Activated CD8-positive, alpha-beta T cell treated with anti-CD3 and anti-CD28 coated beads for 36 hours (primary cell): ENCODE results near the gene NID1. TPM values are rescaled to one million over a fixed set of nuclear protein-coding genes. Genes with fewer than 3 reads are reported as not detected.

Experiments
- ATAC-seq: fragments of 200-7000 bp; cut with Tn5 transposase; one replicate; pipeline ENCODE4 v1.10.0; 2021; ENCODE audit warnings: mild to moderate bottlenecking, moderate library complexity
- CTCF ChIA-PET: fragments of 350-600 bp; sonication (Branson Sonifier 250); formaldehyde crosslinking; loops from one replicate; lab custom pipeline; 2021; ENCODE audit warnings: antibody characterized with exemption; lab: Charles Lee
- POLR2A ChIA-PET: fragments of 350-600 bp; sonication (Branson Sonifier 250); formaldehyde crosslinking; loops from one replicate; lab custom pipeline; 2021; ENCODE audit warnings: antibody characterized with exemption; lab: Charles Lee
- DNase-seq: peaks from one replicate; pipeline ENCODE4 v3.0.0-alpha.2; 2020
- H3K27ac Mint-ChIP-seq: one replicate; pipeline ENCODE4 v1.8.0; 2021; ENCODE audit warnings: mild to moderate bottlenecking, mixed read lengths
- H3K27me3 Mint-ChIP-seq: one replicate; pipeline ENCODE4 v1.8.0; 2021; ENCODE audit warnings: mixed read lengths
- H3K36me3 Mint-ChIP-seq: one replicate; pipeline ENCODE4 v1.8.0; 2021; ENCODE audit warnings: low read depth, mixed read lengths
- H3K4me1 Mint-ChIP-seq: one replicate; pipeline ENCODE4 v1.8.0; 2021; ENCODE audit warnings: low read depth, mixed read lengths
- H3K4me3 Mint-ChIP-seq: one replicate; pipeline ENCODE4 v1.8.0; 2021; ENCODE audit warnings: mild to moderate bottlenecking, moderate library complexity, mixed read lengths
- H3K9me3 Mint-ChIP-seq: one replicate; pipeline ENCODE4 v1.8.0; 2021; ENCODE audit warnings: mixed read lengths
- intact Hi-C: fragments of 100-400 bp; cut with micrococcal nuclease; formaldehyde crosslinking; loops from one replicate; pipeline ENCODE4 v1.10.0; 2022
- total RNA-seq, 2 experiments: library from RNA; stranded (reverse); gene quantifications; one replicate each; pipeline ENCODE4 v1.2.3, GENCODE V29; 2021
- TF ChIP-seq, protein P1 (sequence below): fragments of 200-600 bp; IDR thresholded peaks from one replicate; pipeline ENCODE4 v1.8.0; 2022; ENCODE audit warnings: antibody characterized with exemption, mild to moderate bottlenecking

Gene NID1
- under 1 TPM; 0.04 to 0.07 TPM for total RNA-seq

DNA sequence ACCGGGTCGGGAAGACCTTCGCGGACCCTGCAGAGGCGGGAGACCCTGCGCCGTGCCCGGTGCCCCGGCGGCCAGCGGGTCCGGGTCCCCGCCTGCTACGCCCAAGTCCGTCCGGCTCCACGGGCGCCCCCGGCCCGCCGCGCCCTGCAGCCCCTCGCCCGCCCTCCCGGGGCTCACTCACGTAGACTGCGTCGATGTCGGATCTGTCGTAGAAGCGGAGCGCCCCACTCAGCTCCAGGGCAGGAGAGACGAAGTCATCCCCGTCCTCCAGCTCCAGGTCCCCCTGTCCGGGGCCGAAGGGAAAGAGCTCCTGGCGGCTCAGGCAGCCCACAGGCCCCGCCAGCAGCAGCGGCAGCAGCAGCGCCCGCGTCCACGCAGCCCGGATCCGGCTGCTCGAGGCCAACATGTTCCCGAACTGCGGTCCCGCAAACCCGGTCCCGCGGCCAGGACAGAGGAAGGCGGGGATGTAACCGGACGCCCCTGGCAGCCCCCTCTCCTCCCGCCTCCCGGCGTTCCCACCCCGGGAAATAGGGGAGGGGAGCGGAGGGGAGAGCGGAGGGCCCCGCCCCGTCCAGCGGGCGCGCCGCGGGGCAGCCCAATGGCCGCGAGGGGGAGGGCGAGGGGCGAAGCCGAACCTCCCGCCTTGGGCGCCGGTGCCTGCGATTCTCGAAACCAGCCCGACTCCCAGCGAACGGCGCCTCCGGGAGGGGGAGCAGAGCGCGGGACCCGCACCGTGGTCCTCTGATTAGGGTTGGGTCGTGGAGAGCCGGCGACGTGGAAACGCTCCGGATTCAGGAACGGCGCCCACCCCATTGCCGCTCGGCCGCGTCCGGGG lies at the start of gene NID1:
Gene NID1 (minus strand): TSS at position 417 of the 835 bp plus-strand sequence. CDS start 11 bp downstream, at position 406.
- Mint-ChIP-seq H3K27me3 (peaks cover 26% of the 10 kb centered on the region), H3K9me3 (no peaks in the 10 kb centered on the region), H3K4me3 (peak within 1 kb of the TSS; percentile 47), H3K27ac (no peak within 1 kb of the TSS), H3K36me3 (no peaks in the 10 kb centered on the region), H3K4me1 (peaks cover 21% of the 10 kb centered on the region)
- intact Hi-C loops: no loop called here
- peak; percentile 13 for DNase-seq
- ChIA-PET CTCF (interaction anchor here (2.8 kb wide), 1 partner anchor 93 kb away, joined by 10 read pairs; no protein-coding TSS in a partner anchor), POLR2A (interaction anchor here (1.5 kb wide), 1 partner anchor 29 kb away, joined by 4 read pairs; no protein-coding TSS in a partner anchor)
- TF ChIP-seq, protein P1, sequence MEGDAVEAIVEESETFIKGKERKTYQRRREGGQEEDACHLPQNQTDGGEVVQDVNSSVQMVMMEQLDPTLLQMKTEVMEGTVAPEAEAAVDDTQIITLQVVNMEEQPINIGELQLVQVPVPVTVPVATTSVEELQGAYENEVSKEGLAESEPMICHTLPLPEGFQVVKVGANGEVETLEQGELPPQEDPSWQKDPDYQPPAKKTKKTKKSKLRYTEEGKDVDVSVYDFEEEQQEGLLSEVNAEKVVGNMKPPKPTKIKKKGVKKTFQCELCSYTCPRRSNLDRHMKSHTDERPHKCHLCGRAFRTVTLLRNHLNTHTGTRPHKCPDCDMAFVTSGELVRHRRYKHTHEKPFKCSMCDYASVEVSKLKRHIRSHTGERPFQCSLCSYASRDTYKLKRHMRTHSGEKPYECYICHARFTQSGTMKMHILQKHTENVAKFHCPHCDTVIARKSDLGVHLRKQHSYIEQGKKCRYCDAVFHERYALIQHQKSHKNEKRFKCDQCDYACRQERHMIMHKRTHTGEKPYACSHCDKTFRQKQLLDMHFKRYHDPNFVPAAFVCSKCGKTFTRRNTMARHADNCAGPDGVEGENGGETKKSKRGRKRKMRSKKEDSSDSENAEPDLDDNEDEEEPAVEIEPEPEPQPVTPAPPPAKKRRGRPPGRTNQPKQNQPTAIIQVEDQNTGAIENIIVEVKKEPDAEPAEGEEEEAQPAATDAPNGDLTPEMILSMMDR: no peak
- peak; percentile 19 for ATAC-seq

DNA sequence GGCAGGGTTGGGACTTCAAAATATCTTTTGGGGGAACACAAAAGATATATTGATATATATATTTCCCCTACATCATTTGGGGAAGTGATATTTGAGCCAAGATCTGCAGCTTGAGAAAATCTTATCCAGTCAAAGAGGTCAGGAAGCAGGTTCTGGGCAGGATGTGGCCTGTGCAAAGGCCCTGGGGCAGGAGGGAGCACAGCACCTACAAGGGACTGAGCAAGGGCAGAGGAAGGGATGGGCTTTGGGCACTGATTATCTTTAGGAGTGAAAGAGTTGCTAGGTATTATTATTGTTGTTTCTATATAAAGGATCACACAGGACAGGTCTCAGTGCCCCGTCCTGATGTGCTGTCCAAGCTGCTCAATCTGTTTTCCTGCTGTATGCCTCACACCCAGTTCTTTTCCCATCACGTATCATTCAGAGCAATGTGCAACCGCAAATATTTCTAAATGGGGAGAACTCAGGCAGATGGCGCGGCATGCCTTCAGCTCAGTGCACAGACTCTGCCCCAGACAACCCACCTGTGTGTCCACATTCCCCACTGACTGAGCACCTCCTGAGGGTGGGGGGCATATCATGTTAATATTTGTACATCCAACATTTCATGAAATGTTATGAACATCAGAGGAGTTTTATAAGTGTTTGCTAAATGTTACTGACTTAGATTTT lies 49.3 kb upstream of the NID1 start:
- no peak overlapping the region for H3K4me3 Mint-ChIP-seq
- no peaks in the 10 kb centered on the region for H3K9me3 Mint-ChIP-seq
- POLR2A ChIA-PET: no interaction called here
- no peaks in the 10 kb centered on the region for H3K36me3 Mint-ChIP-seq
- intact Hi-C loops: no loop called here
- no peak for DNase-seq
- H3K27ac Mint-ChIP-seq: no peak overlapping the region
- no peaks in the 10 kb centered on the region for H3K27me3 Mint-ChIP-seq
- H3K4me1 Mint-ChIP-seq: no peaks in the 10 kb centered on the region
- TF ChIP-seq, protein P1: no peak
- CTCF ChIA-PET: no interaction called here
- no peak for ATAC-seq

DNA sequence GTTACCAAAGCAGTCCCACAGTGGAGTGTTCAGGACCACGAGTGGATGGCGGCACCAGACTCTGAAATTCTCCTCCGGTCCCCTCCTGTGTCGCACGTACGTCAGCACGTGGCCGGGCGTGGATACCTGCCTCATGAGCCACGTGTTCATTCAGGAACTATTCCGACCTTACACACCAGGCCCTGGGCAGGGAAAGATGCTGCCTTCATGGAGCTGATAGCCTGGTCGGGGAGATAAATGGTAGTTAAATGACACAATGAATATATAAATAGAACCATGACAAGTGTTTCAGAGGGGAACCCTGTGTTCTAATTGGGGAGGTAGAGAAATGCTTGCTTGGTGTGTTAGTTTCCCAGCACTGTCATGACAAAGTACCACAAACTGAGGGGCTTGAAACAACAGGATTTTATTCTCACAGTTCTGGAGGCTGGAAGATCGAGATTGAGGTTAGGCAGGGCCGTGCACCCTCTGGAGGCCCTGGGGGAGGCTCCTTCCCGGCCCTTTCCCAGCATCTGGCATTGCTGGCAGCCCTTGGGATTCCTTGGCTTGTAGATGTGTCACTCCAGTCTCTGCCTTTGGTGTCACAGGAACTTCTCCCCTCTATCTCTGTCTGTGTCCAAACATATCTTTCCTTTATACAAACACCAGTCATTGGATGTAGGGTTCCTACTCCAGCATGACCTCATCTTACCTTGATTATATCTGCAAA lies 48.6 kb upstream of the NID1 start:
- TF ChIP-seq, protein P1: no peak
- ATAC-seq (no peak), DNase-seq (no peak)
- H3K36me3 Mint-ChIP-seq: no peaks in the 10 kb centered on the region
- H3K4me3 Mint-ChIP-seq: no peak overlapping the region
- ChIA-PET POLR2A (no interaction called here), CTCF (no interaction called here)
- no peak overlapping the region for H3K27ac Mint-ChIP-seq
- intact Hi-C loops: no loop called here
- H3K27me3 Mint-ChIP-seq: no peaks in the 10 kb centered on the region
- H3K9me3 Mint-ChIP-seq: no peaks in the 10 kb centered on the region
- H3K4me1 Mint-ChIP-seq: no peaks in the 10 kb centered on the region

DNA sequence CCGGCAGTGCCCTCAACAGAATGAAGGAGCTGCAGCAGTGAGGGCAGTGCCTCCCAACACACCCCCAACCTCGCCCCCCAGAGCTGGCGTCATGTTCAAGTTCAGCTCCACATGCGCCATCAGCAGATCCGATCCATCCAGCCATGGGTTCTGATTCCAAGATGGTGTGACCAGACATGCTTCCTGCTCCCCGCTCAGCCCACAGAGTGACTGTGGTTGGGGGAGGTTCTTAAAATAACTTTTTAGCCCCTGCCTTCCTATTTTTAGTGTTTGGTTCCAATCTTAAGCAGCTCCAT lies 47.4 kb upstream of the NID1 start:
- no peaks in the 10 kb centered on the region for H3K4me1 Mint-ChIP-seq
- DNase-seq (no peak), ATAC-seq (no peak)
- no peaks in the 10 kb centered on the region for H3K9me3 Mint-ChIP-seq
- H3K27me3 Mint-ChIP-seq: no peaks in the 10 kb centered on the region
- no peaks in the 10 kb centered on the region for H3K36me3 Mint-ChIP-seq
- TF ChIP-seq, protein P1: no peak
- no peak overlapping the region for H3K4me3 Mint-ChIP-seq
- ChIA-PET POLR2A (no interaction called here), CTCF (interaction anchor here (0.9 to 1.3 kb wide), 2 partner anchors 12 to 233 kb away, joined by 3 to 4 read pairs; no protein-coding TSS in a partner anchor)
- intact Hi-C loops: no loop called here
- no peak overlapping the region for H3K27ac Mint-ChIP-seq
